Measurements from ENCODE around the gene CASQ2. TPM values are rescaled to one million over a fixed set of nuclear protein-coding genes. Genes with fewer than 3 reads are reported as not detected.

The CASQ2 gene
- total and polyA plus RNA-seq, 10 of the 15 experiments (the other 5 are each of a cell fraction or from before 2014, with no cell fraction given) = not detected

- no peak for ATAC-seq
- no peak overlapping the region for H2AFZ ChIP-seq (ENCODE audit: control insufficient read depth, low read depth, low read length)
- no peak for DNase-seq (ENCODE audit: low read depth, low spot score)
- SMC1A ChIA-PET (ENCODE audit: uncharacterized antibody, unreplicated experiment) = no interaction called here
- no peaks in the 10 kb centered on the region for H3K9me3 ChIP-seq (replicated peaks; ENCODE audit: control insufficient read depth, insufficient read depth, low read length)
- 97% methylated on average over 3 of the region's 3 CpGs for WGBS (ENCODE audit: insufficient coverage, insufficient replicate concordance, low lambda C conversion rate, missing lambda C conversion rate)
- H3K9ac ChIP-seq (ENCODE audit: control insufficient read depth, insufficient read depth, low read length) = no peak overlapping the region
- H3K79me2 ChIP-seq (ENCODE audit: control insufficient read depth, insufficient read depth, low read length) = peaks cover 1% of the 10 kb centered on the region
- RAD21 ChIA-PET (ENCODE audit: unreplicated experiment) = no interaction called here
- CTCF ChIA-PET = interaction anchor here (1.5 kb wide), 1 partner anchor 43 kb away, joined by 4 read pairs; no protein-coding TSS in a partner anchor
- no peak overlapping the region for H3K4me2 ChIP-seq (ENCODE audit: control insufficient read depth, insufficient read depth)
- intact Hi-C loops (cut with micrococcal nuclease; ENCODE audit: unreplicated experiment) = no loop called here
- POLR2A ChIA-PET = no interaction called here
- no peak overlapping the region for H3K27ac ChIP-seq (ENCODE audit: control insufficient read depth, insufficient read depth)
- peaks cover 3 to 4% of the 10 kb centered on the region in 2 experiments; a peak in 3 of 4 replicates for H3K36me3 ChIP-seq (ENCODE audit: control insufficient read depth in 2 of 2, insufficient read depth in 2 of 2, low read length in 1 of 2)
- H4K20me1 ChIP-seq (ENCODE audit: control insufficient read depth, insufficient read depth) = no peaks in the 10 kb centered on the region
- no peaks in the 10 kb centered on the region for H3K27me3 ChIP-seq (replicated peaks in 1 of 2; ENCODE audit: control insufficient read depth in 2 of 2, insufficient read depth in 2 of 2, low read length in 1 of 2)
- H3K4me3 ChIP-seq = no peak overlapping the region
- peaks cover 41% of the 10 kb centered on the region for H3K4me1 ChIP-seq (ENCODE audit: control insufficient read depth, insufficient read depth, low read length)
- no peak for FAIRE-seq
- in situ Hi-C loops (cut with MboI) = no loop called here
- BruUV-seq (replicated peaks) = no TSS peak
- TF ChIP-seq FOS (IDR thresholded peaks at IDR 0.05; ENCODE audit: borderline replicate concordance, extremely low read depth, insufficient read length) = no peak
- no peak for TF ChIP-seq E4F1 (IDR thresholded peaks at IDR 0.05; ENCODE audit: borderline replicate concordance, partially characterized antibody)
- no peak for TF ChIP-seq SIX5 (IDR thresholded peaks at IDR 0.05; ENCODE audit: low read depth, low read length, severe bottlenecking)
- TF ChIP-seq MLLT1 (IDR thresholded peaks at IDR 0.05) = no peak
- no peak for TF ChIP-seq ZNF687 (IDR thresholded peaks at IDR 0.05)
- TF ChIP-seq IKZF1 (conservative IDR thresholded peaks at IDR 0.05) = no peak
- TF ChIP-seq CTCF (IDR thresholded peaks at IDR 0.05 in 2 of 3, conservative IDR thresholded peaks at IDR 0.05 in 1 of 3; ENCODE audit: control insufficient read depth in 2 of 3, extremely low read depth in 1 of 3, insufficient read depth in 1 of 3, low read depth in 3 of 3, low read length in 3 of 3) = no peak
- no peak for TF ChIP-seq NFIC (IDR thresholded peaks at IDR 0.05; ENCODE audit: low read depth, low read length)
- no peak for TF ChIP-seq ZNF24 (IDR thresholded peaks at IDR 0.05)
- TF ChIP-seq RBBP5 (conservative IDR thresholded peaks at IDR 0.05) = no peak
- TF ChIP-seq JUNB (IDR thresholded peaks at IDR 0.05) = no peak
- TF ChIP-seq SIN3A (IDR thresholded peaks at IDR 0.05; ENCODE audit: low read depth, low read length) = no peak
- no peak for TF ChIP-seq RUNX3 (IDR thresholded peaks at IDR 0.05; ENCODE audit: low read length)
- no peak for TF ChIP-seq RCOR1 (conservative IDR thresholded peaks at IDR 0.05; ENCODE audit: low read depth, low read length)
- no peak for TF ChIP-seq MEF2B (IDR thresholded peaks at IDR 0.05; ENCODE audit: partially characterized antibody, poor library complexity, severe bottlenecking)
These were observed 117.6 kb downstream of the CASQ2 start for GRCh38 chr1:115650961-115651360.
